GM19035 (cell line): Measurements from ENCODE around the gene PLAAT3.
"Not testable (repeated sequence)": the region's sequence is repeated elsewhere in the genome, so short reads cannot be mapped to it uniquely, and the experiment has no call there.

ENCODE experiments used
- ATAC-seq: cut with Tn5 transposase; IDR thresholded peaks from one replicate; pipeline ENCODE4 v1.9.1; 2021; ENCODE audit not compliant: unreplicated experiment

The PLAAT3 gene

DNA sequence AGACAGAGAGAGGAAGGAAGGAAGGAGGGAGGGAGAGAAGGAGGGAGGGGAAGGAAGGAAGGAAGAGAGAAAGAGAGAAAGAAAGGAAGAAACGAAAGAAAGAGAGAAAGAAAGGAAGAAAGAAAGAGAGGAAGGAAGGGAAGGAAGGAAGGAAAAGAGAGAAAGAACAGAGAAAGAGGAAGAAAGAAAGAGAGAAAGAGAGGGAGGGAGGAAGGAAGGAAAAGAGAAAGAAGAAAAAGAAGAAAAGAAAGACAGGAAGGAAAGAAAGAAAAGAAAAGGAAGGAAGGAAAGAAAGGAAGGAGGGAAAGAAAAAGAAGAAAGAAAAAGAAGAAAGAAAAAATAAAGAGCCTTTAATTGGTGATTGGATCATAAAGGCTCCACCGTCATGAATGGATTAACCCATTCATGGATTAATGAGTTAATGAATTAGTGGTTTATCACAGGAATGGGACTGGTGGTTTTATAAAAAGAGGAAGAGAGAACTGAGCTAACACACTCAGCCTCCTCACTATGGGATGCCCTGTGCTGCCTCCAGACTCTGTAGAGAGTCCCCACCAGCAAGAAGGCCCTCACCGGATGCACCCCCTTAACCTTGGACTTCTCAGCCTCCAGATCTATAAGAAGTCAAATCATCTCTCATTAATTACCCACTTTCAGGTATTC is 42.1 kb downstream of the PLAAT3 start:
- ATAC-seq, result peak; percentile 46

DNA sequence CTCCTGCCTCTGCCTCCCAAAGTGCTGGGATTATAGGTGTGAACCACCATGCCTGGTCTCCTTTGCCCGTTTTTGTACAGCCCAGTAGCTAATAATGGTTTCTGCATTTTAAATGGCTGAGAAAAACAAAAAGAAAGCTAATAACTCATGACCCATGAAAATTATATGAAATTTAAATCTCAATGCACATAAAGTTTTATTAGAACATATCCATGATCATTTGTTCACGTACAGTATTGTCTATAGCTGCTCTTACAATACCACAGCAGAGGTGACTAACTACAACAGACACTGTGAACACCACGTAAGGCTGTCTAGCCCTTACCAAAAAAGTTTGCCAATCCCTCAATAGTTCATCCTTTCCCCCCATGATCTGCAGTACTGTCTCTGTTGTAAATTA is 44.7 kb downstream of the PLAAT3 start:
- no peak for ATAC-seq

DNA sequence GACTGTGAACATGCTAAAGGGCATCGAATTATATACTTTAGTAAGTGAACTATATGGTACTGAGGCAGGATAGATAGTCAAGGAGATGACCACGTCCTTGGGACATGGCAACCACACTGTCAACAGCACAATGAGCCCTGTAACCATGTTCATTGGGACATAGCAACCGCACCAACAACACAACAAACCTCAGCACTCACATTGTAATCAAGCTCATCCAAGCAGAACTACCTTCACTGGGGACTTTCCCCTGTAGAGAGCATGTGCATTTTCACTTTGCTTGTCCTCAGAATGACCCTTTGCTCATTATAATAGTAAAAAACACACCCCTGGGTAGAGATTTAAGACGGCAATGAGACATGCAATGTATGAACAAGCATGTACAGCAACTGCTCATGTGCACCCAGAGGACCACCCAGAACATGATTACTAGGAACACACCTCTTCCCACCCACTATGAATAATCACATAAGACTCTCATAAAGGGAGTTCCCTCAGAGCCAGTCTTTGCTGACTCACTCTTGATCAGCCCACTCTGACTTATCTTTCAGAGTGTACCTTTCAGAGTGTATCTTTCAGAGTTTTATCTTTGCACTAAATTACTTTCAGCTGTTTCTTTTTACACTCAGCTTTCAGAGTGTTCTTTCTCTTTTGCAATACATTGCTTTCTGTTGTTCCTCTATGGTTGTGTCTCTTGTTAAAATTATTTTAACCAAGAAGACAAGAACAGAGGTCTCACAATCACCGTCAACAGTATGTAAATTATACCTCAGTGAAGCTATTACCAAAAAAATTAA is 47.0 kb downstream of the PLAAT3 start:
- peak; percentile 75 for ATAC-seq

DNA sequence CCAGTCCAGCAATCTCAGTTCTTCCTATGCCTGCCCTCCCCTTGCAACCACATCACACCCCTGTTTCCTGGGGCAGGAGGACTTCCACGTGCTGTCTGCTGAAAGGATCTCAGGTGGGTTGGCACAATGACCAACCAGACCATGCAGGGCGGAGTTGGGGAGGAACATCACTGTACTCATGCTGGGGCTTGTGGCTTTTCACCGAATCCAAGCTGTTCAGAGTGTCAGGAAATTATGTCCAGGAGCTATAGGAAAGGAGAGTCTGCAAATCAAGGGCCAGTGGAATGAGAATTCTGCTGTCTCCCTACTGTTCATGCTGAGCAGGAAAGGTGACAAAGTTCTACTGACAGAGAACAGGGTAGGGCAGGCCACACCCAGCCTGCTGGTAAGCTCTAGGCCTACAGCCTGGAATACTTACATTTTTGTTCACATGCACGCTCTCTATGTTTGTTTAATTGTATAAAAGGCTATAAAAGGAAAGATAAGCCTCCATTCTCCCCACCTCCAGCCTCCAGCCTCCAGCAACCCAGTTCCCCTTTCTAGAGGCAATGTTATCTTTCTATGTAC is 49.4 kb downstream of the PLAAT3 start:
- no peak for ATAC-seq

DNA sequence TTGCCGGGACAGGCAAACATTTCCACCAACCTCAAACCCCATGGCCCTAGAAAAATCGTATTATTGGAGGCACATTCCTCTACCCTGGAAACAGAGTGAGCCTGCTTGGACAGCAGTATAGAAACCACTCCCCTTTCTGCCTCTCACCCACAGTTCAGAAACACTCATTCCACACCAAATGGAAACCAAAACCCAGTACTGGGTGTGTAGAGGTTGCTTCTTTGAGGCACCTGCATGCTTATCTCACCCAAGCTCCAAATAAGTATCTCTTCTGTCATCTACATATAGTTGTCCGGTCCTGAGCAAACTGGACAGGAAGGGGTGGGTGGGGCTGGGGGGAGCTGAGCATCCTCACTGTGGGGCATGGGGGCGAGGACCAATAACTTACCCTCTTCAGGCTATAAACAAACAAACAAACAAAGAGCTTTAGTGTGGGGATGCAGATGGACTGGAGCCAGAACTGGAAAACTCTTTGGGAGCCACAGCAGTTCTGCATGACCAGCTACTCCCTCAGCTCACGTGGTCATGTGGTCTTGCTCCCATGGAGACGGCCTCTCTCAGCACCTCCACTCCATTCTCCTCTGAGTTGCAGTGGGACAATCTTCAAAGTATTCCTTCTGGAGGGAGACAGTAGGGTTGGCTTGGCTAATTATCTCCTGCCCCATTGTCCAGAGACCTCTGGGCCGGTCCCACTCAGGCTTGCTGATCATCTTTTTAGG is 50.0 kb downstream of the PLAAT3 start:
- ATAC-seq, result peak; percentile 65

DNA sequence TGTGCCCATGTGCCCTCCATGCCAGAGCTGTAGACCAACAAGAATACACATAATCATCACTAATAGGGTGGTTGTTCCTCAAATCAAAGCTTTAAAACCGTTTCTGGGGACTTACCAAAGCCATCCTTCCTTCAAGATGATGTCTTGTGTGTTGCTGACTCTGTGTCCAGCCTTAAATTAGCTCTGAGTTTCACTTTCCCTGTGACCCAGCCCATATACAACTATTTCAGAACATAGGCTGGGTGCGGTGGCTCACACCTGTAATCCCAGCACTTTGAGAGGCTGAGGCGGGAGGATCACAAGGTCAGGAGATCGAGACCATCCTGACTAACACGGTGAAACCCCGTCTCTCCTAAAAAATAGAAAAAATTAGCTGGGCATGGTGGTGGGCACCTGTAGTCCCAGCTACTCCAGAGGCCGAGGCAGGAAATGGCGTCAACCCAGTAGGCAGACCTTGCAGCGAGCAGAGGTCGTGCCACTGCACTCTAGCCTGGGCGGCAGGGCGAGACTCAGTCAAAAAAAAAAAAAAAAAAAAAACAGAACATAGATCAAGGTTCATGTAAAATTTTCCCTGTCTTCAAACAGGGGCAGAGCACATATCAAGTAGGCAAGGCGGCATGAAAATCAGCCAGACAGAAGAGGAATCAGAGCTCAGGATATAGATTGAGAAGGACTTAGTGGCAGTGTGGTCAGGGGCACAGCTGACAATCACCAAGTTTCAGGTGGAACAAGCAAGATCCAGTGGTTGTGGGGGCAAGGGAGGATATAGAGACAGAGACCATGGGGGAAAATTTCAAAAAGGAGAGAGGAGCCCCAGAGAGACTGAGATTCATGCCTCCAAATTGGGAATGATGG is 50.8 kb downstream of the PLAAT3 start, which contains the start of gene PLAAT2:
Gene PLAAT2 (minus strand): TSS at position 179 of the 855 bp plus-strand sequence. CDS start 55 bp downstream, at position 124.
- ATAC-seq, result no peak

DNA sequence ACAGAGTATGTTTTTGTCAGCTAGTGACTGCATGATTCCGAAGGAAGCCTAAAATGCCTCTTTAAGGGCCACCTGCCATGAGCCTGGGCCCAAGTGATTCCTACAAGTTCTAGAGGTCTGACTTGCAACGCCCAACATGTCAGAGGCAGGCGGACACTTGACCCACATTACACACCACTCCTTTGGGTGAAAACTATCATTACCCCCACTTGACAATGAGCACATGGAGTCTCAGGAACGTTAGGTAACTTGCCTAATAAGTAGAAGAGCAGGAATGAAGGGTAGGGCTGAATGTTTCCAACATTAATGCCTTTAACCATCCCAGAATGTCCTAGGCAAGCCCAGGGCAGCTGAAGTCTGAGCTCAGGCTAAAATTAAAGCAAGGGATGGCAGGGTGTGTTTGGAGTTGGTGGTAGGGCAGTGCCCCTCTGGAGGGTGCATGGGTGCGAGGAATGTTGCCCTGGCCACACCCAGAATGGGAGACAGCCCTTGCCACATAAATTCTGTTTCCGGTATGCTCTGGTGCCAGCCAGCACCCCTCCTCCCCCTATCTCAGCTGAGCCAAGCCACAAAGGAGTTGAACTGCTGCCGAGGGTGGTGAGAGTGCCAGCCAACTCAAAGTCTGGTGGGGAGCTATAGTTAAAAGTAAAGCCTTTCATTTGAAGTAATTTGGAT is 53.6 kb downstream of the PLAAT3 start:
- ATAC-seq, result no peak

DNA sequence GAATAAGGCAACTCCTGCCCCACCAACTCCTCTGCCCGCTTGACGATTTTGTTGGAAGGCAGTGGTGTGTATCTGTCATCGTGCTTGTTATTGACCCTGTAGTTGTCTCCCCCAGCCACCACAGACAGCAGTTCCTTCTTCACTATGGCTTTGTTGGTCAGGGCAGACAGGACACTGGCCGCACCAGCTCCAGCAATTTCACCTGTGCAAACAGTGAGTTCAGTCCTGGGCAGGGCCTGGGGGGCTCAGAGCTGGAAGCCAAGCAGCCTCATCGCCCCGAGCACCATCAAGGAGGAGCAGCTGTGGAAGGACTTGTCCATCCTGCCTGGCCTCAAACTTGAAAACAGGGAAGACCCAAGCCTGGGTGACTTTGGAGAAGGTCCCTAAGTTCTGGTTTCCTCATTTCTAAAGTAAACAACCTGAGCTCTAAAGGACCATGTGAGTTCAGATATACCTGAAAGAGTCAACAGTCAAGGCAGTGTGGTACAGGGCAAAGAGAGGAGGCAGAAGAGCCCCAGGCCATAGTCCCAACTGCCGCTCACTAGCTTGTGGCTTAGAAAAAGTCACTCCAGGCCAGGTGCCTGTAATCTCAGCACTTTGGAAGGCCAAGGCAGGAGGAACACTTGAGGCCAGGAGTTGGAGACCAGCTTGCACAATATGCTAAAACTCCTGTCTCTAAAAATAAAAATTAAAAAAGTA is 55.6 kb downstream of the PLAAT3 start:
- no peak for ATAC-seq

DNA sequence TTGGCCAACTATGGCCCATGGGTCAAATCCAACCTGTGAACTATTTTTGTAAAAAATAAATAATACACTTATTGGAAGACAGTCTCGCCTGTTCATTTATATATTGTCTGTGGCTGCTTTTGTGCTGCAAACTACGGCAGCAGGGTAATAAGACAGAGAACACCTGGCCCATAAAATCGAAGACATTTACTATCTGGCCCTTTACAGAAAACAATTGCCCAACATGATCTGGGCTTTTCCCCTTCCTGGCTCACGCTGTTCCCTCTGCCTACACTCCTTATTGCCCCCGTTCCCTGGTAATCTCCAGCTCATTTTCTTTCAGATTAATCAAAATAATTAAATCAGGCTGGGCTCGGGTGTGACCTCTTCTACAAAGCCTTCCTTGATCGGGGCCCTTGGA is 56.7 kb downstream of the PLAAT3 start:
- no peak for ATAC-seq

DNA sequence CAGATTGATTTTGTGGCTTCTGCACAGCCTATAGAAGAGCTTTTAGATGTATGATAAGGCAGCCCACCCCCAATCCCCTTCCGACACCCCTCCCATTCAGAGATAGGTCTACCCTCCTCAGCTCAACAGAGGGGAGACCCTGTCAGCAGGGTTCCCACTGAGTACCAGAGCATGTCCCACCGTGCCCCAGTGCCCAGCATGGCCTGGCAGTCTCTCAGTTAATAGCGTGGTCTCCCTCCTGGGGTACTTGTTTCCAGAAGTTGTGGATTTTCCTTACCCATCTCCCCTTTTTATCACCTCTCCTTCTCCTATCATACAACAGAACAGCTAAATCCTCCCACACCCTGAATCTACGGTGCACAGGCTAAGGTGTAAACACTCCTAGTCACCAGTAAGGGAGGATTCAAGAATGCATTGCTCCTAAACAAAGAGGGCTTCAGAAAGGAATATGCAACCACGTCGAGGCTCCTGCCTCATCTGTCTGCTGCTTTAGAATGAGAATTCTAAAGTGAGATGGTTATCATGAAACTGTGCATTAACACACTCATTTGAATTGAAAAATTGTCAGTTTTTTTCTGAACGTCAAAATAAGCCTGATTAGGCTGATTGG is 57.7 kb downstream of the PLAAT3 start:
- no peak for ATAC-seq

DNA sequence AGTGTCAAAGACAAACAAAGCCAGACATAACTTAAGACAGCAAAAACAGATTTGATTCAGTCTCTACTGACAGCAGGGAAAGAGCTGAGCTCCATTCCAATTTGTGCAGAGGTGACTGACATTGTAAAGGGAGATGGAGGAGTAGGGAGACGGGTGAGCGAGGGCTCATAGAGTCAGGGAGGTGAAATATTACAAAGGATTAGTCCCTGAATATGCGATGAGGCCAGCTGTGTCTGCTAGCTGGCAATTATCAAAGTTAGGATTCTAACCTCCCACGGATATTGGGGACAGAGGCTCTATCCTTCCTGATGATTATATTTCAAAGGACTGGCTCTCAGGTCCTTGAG is 59.4 kb downstream of the PLAAT3 start:
- ATAC-seq, result no peak

DNA sequence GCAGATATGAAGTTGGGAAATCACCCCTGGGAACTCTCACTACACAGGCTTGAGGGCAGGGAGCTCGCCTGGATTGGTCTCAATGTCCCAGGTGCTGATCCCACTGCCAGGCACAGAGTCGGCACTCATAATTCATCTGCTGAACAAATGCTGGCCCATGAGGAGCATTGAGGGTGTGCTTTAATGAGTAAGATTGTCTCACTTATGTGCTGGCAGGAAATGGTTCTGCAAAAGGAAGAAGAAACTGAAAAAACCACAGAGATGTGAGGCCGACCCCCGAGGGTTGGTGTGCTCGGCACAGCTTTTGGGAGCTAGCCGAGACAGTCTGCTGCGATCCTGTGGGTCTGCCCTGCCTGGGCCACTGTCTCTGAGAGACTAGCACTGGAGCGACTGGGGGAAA is 60.5 kb downstream of the PLAAT3 start:
- ATAC-seq, result peak; percentile 67

DNA sequence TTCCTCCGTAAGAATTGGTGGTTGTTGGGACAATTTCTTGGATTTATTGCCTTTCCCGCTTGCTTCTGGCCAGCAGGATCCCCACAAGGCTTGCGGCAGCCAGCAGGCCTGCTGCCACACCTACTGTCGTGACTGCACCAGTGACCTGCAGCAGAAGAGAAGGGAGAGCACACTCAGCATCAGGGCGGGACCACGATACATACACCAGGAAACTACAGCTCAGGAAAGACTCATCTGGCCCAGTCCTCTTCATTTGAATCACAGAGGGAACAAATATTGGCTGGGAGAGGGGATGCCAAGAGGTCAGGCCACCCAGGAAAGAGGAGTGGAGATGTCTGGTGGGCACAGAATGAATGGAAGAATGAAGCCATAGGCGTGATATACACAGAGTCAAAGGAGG is 61.3 kb downstream of the PLAAT3 start:
- ATAC-seq, result no peak

DNA sequence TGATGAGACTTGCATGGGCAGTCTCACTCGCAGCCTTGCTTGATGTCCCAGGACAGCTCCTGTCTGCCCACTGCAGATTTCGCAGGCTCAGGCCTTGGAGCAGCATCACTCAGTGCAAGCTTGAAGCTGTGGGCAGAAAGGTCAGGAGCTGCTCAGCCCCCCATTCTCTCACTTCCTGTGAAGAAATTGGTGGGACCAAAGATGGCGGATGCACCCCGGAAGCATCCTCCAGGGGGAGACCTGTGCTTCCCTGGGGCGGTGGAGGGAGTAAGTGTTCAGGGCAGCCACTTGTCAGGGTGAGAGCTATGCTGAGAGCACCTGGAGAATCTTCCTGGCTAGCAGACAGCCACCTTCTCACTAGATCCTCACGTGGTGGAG is 62.4 kb downstream of the PLAAT3 start:
- ATAC-seq, result no peak

DNA sequence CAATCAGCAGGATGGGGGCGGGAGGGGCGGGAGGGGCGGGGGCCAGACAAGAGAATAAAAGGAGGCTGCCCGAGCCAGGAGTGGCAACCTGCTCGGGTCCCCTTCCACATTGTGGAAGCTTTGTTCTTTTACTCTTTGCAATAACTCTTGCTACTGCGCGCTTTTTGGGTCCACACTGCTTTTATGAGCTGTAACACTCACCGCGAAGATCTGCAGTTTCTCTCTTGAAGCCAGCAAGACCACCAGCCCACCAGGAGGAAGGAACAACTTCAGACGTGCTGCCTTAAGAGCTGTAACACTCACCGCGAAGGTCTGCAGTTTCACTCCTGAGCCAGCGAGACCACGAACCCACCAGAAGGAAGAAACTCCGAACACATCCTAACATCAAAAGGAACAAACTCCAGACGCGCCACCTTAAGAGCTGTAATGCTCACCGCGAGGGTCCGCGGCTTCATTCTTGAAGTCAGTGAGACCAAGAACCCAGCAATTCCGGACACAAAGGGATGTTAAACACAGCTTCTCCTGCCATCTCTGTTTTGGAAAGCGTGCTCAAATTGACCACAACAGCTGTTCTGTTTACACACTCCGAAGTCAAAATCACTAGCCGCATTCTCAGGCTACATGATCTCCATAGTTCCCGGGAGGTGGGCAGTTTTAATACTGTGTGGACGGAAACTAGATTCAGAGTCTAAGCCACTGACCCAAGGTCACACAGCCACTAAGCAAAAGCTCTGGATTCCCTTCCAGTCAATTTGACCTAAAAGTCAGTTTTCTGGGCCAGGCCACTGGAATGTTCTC is 62.9 kb downstream of the PLAAT3 start:
- no peak for ATAC-seq

DNA sequence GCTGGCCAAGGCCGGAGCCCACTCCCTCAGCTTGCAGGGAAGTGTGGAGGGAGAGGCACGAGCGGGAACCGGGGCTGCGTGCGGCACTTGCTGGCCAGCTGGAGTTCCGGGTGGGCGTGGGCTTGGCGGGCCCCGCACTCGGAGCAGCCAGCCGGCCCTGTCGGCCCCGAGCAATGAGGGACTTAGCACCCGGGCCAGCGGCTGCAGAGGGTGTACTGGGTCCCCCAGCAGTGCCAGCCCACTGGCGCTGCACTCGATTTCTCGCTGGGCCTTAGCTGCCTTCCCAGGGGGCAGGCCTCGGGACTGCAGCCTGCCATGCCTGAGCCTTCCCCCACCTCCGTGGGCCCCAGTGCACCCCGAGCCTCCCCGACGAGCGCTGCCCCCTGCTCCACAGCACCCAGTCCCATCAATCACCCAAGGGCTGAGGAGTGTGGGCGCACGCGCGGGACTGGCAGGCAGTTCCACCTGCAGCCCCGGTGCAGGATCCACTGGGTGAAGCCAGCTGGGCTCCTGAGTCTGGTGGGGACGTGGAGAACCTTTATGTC is 64.0 kb downstream of the PLAAT3 start:
- ATAC-seq, result not testable (repeated sequence)

DNA sequence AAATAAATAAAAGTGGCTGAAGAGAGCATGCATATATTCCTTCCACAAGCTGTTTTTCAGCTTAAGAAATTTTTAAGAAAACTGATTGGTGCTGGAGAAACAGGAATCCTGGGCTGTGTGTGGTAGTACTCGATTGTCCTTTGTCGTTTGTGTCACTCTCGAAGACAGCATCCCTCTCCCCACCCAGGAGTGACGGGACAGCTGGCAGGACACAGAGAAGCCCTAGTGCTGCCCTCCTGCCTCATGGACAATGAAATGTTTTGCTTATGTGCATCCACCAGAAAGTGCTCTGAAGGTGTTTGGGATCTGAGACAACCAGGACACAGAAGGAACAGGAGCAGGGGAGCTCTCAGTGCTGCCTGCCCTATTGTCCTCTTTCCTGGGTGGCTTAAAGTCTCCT is 64.8 kb downstream of the PLAAT3 start:
- ATAC-seq, result no peak

DNA sequence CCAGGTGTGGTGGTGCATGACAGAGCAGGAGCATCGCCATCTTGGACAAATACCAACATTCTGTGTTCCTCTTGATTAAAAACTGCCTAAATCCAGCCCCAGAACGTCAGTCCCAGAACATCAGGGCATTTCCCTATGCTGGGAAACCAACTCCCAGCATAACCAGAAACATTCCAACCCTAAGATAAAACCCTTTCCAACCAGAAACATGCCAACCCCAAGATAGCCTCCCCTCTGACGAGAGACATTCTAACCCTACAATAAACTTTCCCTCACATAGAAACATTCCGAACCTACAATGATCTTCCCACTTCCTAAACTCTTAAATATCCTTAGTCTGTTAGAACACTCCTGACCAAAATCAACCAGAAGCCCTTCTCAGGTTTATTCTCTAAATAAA is 66.1 kb downstream of the PLAAT3 start:
- no peak for ATAC-seq
